SH-SY5Y (cell line): ENCODE results near the gene CAPN11.

Experiments
- GATA2 ChIP-seq: IDR thresholded peaks from 2 replicates; pipeline ENCODE4 v1.6.1; 2011; ENCODE audit warnings: mild to moderate bottlenecking, low read depth, low read length
- GATA3 ChIP-seq: IDR thresholded peaks from 2 replicates; pipeline ENCODE4 v1.6.1; 2011; ENCODE audit warnings: low read depth, mild to moderate bottlenecking, low read length, moderate library complexity

DNA sequence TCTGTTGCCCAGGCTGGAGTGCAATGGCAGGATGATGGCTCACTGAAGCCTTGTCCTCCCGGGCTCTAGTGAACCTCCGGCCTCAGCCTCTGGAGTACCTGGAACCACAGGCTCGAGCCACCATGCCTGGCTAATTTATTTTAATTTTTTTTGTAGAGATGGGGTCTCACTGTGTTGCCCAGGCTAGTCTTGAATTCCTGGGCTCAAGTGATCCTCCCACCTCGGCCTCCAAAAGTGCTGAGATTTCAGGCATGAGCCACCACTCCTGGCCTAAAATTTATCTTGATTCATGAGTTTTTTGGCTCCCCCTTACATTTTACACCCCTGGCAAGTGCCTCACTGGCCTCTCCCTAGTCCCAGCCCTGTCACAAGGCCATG, 62.3 kb downstream of the CAPN11 start:
- TF ChIP-seq GATA2 (no peak), GATA3 (no peak)
